Astrocyte (in vitro differentiated cells and primary cell): ENCODE results near the gene GSTK1.

Source experiments
- EZH2 ChIP-seq: IDR thresholded peaks from 2 replicates; pipeline ENCODE4 v1.6.1; 2012; ENCODE audit warnings: mild to moderate bottlenecking, low read length, inconsistent platforms; ENCODE audit not compliant: insufficient read depth
- TF ChIP-seq, protein P1 (sequence below): IDR thresholded peaks from 2 replicates; pipeline ENCODE4 v1.5.1; 2011; ENCODE audit warnings: low read depth, mild to moderate bottlenecking, inconsistent platforms, low read length, moderate library complexity; ENCODE audit not compliant: insufficient read depth

- TF ChIP-seq, protein P1, sequence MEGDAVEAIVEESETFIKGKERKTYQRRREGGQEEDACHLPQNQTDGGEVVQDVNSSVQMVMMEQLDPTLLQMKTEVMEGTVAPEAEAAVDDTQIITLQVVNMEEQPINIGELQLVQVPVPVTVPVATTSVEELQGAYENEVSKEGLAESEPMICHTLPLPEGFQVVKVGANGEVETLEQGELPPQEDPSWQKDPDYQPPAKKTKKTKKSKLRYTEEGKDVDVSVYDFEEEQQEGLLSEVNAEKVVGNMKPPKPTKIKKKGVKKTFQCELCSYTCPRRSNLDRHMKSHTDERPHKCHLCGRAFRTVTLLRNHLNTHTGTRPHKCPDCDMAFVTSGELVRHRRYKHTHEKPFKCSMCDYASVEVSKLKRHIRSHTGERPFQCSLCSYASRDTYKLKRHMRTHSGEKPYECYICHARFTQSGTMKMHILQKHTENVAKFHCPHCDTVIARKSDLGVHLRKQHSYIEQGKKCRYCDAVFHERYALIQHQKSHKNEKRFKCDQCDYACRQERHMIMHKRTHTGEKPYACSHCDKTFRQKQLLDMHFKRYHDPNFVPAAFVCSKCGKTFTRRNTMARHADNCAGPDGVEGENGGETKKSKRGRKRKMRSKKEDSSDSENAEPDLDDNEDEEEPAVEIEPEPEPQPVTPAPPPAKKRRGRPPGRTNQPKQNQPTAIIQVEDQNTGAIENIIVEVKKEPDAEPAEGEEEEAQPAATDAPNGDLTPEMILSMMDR = peak; percentile 100
- no peak for TF ChIP-seq EZH2
These were observed 48.2 kb upstream of the GSTK1 start for GRCh38 chr7:143214789-143215679.
